ENCODE measurements around the gene SURF1.

DNA sequence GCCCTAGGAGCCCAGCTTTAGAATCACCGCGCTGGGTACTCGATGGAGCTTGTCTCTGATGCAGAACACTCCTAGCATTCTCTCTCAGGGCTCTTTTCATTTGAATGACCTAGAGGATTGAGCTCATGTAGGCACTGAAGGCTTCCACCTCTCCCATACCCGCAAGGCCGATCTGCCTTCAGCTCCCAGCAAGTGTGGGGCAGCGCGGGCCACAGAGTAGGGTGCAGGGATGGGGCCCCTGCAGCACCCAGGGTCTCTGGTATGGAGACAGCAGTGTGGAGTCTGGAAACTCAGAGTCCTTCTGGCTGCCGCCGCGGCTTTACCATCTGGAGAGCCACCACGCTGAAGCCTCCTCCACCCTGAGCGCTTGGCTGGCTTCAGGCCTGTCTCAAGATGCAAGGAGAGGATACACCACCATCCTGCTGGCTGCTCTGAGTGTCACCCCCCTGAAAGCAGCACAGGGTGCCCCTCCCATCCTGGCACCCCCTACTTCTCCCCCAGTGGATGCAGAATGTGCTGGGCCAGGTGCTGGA, 32.8 kb upstream of the SURF1 start:
- TF ChIP-seq, protein P1, sequence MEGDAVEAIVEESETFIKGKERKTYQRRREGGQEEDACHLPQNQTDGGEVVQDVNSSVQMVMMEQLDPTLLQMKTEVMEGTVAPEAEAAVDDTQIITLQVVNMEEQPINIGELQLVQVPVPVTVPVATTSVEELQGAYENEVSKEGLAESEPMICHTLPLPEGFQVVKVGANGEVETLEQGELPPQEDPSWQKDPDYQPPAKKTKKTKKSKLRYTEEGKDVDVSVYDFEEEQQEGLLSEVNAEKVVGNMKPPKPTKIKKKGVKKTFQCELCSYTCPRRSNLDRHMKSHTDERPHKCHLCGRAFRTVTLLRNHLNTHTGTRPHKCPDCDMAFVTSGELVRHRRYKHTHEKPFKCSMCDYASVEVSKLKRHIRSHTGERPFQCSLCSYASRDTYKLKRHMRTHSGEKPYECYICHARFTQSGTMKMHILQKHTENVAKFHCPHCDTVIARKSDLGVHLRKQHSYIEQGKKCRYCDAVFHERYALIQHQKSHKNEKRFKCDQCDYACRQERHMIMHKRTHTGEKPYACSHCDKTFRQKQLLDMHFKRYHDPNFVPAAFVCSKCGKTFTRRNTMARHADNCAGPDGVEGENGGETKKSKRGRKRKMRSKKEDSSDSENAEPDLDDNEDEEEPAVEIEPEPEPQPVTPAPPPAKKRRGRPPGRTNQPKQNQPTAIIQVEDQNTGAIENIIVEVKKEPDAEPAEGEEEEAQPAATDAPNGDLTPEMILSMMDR (IDR thresholded peaks at IDR 0.05; ENCODE audit: low read depth, low read length): no peak
- no peak for TF ChIP-seq EZH2phosphoT487 (IDR thresholded peaks at IDR 0.05; ENCODE audit: low read depth)

All from OCI-LY3 (cell line).